Activated CD8-positive, alpha-beta memory T cell treated with anti-CD3 and anti-CD28 coated beads for 1 hour (primary cell): Measurements from ENCODE around the gene ACTN1.
A peak's percentile ranks its signal among the peaks of the same experiment; 100 is the strongest.

Experiments used
- DNase-seq, 2 donors: peaks; one replicate each; pipeline ENCODE4 v3.0.0-alpha.2; 2020; ENCODE audit warnings: low read depth in 1 of 2; ENCODE audit errors: extremely low read depth in 1 of 2

The ACTN1 gene

GRCh38 chr14:68919129-68919927, 59.8 kb downstream of the ACTN1 start:
- no peak for DNase-seq

- no peak for DNase-seq
Measured at GRCh38 chr14:68918612-68919011, 60.5 kb downstream of the ACTN1 start.

GRCh38 chr14:68916358-68916941, 62.7 kb downstream of the ACTN1 start:
- no peak for DNase-seq

GRCh38 chr14:68913516-68913915, 65.6 kb downstream of the ACTN1 start:
- DNase-seq = no peak

GRCh38 chr14:68911594-68912227, 67.4 kb downstream of the ACTN1 start:
- peak; percentile 54 to 63 for DNase-seq

- no peak for DNase-seq
Measured at GRCh38 chr14:68910540-68910939, 68.6 kb downstream of the ACTN1 start.

- no peak for DNase-seq
Measured at GRCh38 chr14:68908803-68909202, 70.3 kb downstream of the ACTN1 start.

- DNase-seq = no peak
Measured at GRCh38 chr14:68908201-68908600, 70.9 kb downstream of the ACTN1 start.

- DNase-seq = no peak
Measured at GRCh38 chr14:68906439-68906838, 72.7 kb downstream of the ACTN1 start.

GRCh38 chr14:68905107-68905895, 73.8 kb downstream of the ACTN1 start:
- no peak for DNase-seq

GRCh38 chr14:68902357-68902756, 76.7 kb downstream of the ACTN1 start:
- no peak for DNase-seq

- no peak for DNase-seq
Measured at GRCh38 chr14:68899033-68899603, 80.0 kb downstream of the ACTN1 start.

GRCh38 chr14:68898248-68899032, 80.7 kb downstream of the ACTN1 start:
- DNase-seq = no peak

- no peak for DNase-seq
Measured at GRCh38 chr14:68897559-68898155, 81.4 kb downstream of the ACTN1 start.

- DNase-seq = no peak
Measured at GRCh38 chr14:68896132-68896531, 83.0 kb downstream of the ACTN1 start.

GRCh38 chr14:68894802-68895703, 84.0 kb downstream of the ACTN1 start:
- DNase-seq = no peak

GRCh38 chr14:68894123-68894522, 85.0 kb downstream of the ACTN1 start:
- no peak for DNase-seq

GRCh38 chr14:68893566-68893965, 85.5 kb downstream of the ACTN1 start:
- DNase-seq = no peak

GRCh38 chr14:68892961-68893360, 86.1 kb downstream of the ACTN1 start:
- no peak for DNase-seq
